T-helper 1 cell (primary cell): ENCODE results near the gene PLEKHB1.

ENCODE experiments used
- DNase-seq, 5 donors: peaks; one replicate each; pipeline ENCODE4 v3.0.0-alpha.2; 2012 to 2020
- total RNA-seq, 4 donors: gene quantifications; one replicate each; lab custom pipeline; 2026; lab: John Stamatoyannopoulos, UW

PLEKHB1 gene, protein sequence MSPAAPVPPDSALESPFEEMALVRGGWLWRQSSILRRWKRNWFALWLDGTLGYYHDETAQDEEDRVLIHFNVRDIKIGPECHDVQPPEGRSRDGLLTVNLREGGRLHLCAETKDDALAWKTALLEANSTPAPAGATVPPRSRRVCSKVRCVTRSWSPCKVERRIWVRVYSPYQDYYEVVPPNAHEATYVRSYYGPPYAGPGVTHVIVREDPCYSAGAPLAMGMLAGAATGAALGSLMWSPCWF
- total RNA-seq = 16.7 to 25.4 (median 18.5) reads per million in 4 donors

- no peak for DNase-seq
Measured at GRCh38 chr11:73645972-73646631, at the start of gene PLEKHB1. Gene PLEKHB1 (plus strand): TSS chr11:73646581. CDS start chr11:73646609, 28 bp downstream.

- DNase-seq = no peak
Measured at GRCh38 chr11:73597336-73597955, 48.9 kb upstream of the PLEKHB1 start.

DNA sequence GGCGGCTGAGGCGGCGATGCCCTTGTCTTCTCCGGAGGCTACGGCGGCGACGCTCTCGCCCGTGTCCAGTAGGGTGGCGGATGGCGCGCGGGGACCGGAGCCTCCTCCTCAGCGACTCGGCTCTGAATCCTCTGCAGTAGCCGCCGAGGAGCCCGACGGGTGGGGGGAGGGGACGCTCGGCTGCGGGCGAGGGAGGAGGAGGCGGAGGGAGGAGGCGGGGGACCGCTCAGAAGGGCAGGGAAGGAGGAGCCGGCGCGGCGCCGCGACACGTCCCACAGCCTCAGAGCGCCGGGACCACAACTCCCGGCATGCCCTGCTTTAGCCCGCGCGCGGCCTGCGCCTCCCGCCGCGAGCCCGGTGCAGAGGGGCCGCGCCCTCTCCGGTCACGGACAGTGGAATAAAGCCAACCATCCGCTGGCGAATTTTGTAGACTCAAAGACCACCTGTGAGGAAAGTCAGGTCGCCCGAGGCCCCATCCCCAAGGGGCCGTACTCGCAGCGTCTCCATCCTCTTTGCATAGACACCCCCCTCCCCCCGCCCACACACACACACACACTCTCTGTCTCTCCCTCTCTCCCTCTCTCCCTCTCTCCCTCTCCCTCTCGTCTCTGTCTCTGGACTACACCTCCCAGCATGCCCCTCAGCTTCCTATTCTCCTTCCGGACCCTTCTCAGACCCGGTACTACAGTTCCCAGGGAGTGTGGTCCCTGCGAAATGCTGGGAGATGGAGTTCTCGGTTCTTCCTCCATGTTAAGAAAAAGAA, 48.2 kb upstream of the PLEKHB1 start, which contains the start of gene FAM168A:
TSS of gene FAM168A (minus strand) at position 157 of the 763 bp plus-strand sequence. CDS start 129,638 bp downstream, outside the sequence.
- peak; percentile 90 to 97 (median 91) for DNase-seq

GRCh38 chr11:73598719-73599379, 47.5 kb upstream of the PLEKHB1 start:
- DNase-seq = no peak

GRCh38 chr11:73612601-73613140, 33.7 kb upstream of the PLEKHB1 start:
- no peak for DNase-seq

- DNase-seq = no peak
Measured at GRCh38 chr11:73614591-73614990, 31.8 kb upstream of the PLEKHB1 start.

GRCh38 chr11:73622926-73623593, 23.3 kb upstream of the PLEKHB1 start:
- no peak for DNase-seq

DNA sequence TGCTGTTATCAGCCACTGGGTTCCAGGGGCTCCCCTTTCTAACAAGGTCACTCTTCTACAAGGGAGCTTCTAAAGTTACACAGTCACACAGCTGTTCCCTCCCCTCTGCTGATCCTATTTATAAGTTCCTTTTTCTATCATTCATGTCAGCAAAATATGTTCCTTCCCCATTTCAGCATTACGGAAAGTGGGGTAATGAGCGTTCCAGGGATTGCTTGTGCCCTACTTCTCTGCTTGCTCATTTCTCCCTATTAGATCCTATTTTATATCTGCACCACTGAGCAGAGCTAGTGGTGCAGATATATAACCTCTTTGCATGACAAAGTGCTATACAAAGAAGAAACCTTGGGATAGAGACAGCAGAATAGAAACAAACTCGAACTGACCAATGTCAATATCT, 22.7 kb upstream of the PLEKHB1 start:
- no peak for DNase-seq

- peak; percentile 43 to 64 (median 47) for DNase-seq
Measured at GRCh38 chr11:73625696-73626318, 20.6 kb upstream of the PLEKHB1 start.

- no peak for DNase-seq
Measured at GRCh38 chr11:73629907-73630306, 16.5 kb upstream of the PLEKHB1 start.

- DNase-seq = no peak
Measured at GRCh38 chr11:73632996-73633395, 13.4 kb upstream of the PLEKHB1 start.

DNA sequence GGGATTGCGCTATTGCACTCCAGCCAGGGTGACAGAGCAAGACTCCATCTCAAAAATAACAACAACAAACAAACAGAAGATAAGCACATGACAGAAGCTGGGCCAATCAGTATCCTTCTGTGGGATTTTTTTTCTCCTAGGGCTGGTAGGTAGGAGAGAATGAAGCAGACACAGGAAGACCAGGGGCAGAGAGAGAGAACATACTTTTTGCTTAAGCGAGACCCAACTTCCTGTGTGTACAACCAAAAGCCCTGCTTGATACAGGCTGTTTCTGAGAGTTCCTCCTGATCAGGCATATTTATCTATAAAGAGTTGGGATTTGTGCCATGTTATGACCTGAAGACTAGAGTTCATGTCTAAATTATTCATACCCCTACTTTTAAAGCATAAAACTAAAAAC, 12.4 kb upstream of the PLEKHB1 start:
- no peak for DNase-seq

- no peak for DNase-seq
Measured at GRCh38 chr11:73635721-73636120, 10.7 kb upstream of the PLEKHB1 start.

DNA sequence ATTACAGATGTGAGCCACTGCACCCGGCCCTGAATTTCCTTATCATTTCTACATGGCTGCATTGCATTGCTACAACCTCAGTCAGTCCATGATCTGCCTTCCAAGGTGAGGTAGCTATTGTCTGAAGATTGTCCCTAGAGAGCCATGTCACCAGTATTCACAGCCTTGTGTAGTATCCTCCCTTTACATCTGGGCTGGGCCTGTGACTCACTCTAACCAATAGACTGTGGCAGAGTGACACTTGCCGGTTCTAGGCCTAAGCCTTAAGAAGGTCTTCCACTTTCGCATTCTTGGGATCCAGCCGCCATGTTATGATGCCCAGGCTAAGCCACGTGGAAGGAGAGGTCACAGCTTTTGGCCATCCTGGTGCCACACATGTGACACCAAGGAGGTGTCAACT, 10.1 kb upstream of the PLEKHB1 start:
- DNase-seq = no peak

- DNase-seq = no peak
Measured at GRCh38 chr11:73637012-73637411, 9.4 kb upstream of the PLEKHB1 start.

GRCh38 chr11:73640592-73640991, 5.8 kb upstream of the PLEKHB1 start:
- no peak for DNase-seq

DNA sequence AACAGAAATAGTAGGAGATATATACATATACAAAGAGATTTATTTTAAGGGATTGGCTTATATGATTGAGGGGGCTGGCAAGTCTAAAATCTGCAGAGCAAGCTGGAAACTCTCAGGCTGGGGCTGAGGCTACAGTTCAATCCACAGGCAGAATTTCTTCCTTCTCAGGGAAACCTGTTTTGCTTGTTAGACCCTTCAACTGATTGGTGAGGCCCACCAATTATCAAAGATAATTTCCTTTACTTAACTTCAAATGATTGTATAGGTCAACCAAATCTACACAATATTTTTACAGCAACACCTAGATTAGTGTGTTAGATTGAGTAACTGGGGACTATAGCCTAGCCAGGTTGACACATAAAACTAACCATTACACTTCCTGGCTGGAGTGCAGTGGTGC, 4.7 kb upstream of the PLEKHB1 start:
- DNase-seq = no peak

GRCh38 chr11:73645121-73645969, 1.0 kb upstream of the PLEKHB1 start:
- no peak for DNase-seq

DNA sequence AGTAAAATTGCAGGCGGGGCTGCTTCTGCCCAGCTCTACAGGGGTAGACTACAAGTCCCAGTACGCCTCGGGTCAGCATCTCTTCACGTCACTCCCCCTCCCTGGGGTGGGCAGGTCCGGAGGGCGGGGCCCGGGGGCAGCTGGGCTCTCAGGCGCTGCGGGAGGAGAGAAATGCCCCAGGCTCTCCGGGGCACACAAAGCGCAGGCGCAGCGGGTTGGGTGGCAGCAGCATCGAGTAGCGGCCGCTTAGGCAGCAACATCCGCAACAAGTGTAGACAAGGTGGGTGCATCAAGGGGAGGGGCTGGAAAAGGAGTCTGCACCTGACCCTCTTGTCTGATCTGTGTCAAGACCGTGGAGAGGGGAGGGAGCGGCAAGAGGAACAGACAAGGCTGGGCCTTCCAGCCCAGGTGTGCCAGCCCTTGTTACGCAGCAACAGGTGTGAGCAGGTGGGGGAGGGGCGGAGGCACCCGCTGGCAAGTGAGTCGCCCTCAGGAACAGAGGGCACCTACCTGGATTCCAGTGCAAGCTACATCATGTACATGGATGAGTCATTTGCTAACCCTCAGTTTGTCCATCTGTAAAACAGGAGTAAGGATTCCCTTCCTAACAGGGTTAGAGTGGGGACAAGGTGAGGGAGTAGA, 1.2 kb downstream of the PLEKHB1 start:
- peak; percentile 84 to 90 (median 89) for DNase-seq

GRCh38 chr11:73648121-73648520, 1.7 kb downstream of the PLEKHB1 start:
- no peak for DNase-seq
